Endothelial cell of umbilical vein (primary cell): ENCODE data around the gene GLI2. TPM values are rescaled to one million over a fixed set of nuclear protein-coding genes. Genes with fewer than 3 reads are reported as not detected.

Source experiments
- BruUV-seq: library from RNA; stranded (reverse); fragments of 400-500 nt; replicated peaks from 2 replicates; lab custom pipeline; 2021; lab: Mats Ljungman, UMichigan
- CTCF ChIA-PET: fragments of 300-600, 350-600 bp; sonication (Branson Sonifier 250); formaldehyde crosslinking; loops from one replicate; lab custom pipeline; 2021; ENCODE audit warnings: antibody characterized with exemption, inconsistent platforms; lab: Charles Lee
- POLR2A ChIA-PET: fragments of 300-600, 350-600 bp; sonication (Branson Sonifier 250); formaldehyde crosslinking; loops from one replicate; lab custom pipeline; 2021; ENCODE audit warnings: antibody characterized with exemption, inconsistent platforms; lab: Charles Lee
- DNase-seq: peaks from one replicate; pipeline ENCODE4 v3.0.0-alpha.2; 2011; ENCODE audit warnings: low read depth, low spot score
- FAIRE-seq: peaks from 2 replicates; lab custom pipeline; 2011; peaks lifted over from hg19 to GRCh38; lab: Jason Lieb, UNC
- H2AFZ ChIP-seq: 2 replicates; pipeline ENCODE4 v1.6.0; 2012; ENCODE audit warnings: low read depth, low read length, control low read depth, inconsistent platforms
- H3K27ac ChIP-seq: 2 replicates; pipeline ENCODE4 v1.5.1; 2011; ENCODE audit warnings: low read depth, mild to moderate bottlenecking, control low read depth, low read length, moderate library complexity; ENCODE audit not compliant: insufficient read depth
- H3K27me3 ChIP-seq, 2 experiments: 2 replicates each; pipeline versions ENCODE4 v1.6.0 to v1.6.1; 2011; ENCODE audit warnings: low read length in 2 of 2, mixed read lengths in 1 of 2; ENCODE audit not compliant: control insufficient read depth in 2 of 2, insufficient read depth in 2 of 2
- H3K36me3 ChIP-seq, 2 experiments: 2 replicates in 1 of 2; 3 replicates in 1 of 2; pipeline ENCODE4 v1.5.1; 2011; ENCODE audit warnings: low read length in 2 of 2, mild to moderate bottlenecking in 1 of 2, moderate library complexity in 1 of 2; ENCODE audit not compliant: control insufficient read depth in 2 of 2, insufficient read depth in 2 of 2; ENCODE audit errors: extremely low read depth in 1 of 2
- H3K4me1 ChIP-seq: 3 replicates; pipeline ENCODE4 v1.5.1; 2011; ENCODE audit warnings: mild to moderate bottlenecking, low read length; ENCODE audit not compliant: control insufficient read depth, insufficient read depth; ENCODE audit errors: extremely low read depth
- H3K4me2 ChIP-seq: 2 replicates; pipeline ENCODE4 v1.6.1; 2011; ENCODE audit warnings: low read length, control low read depth, mixed read lengths; ENCODE audit not compliant: insufficient read depth
- H3K4me3 ChIP-seq, 3 experiments: fragments of 200-600 bp in 1 of 3; sonication (generic), shearing (Covaris generic) in 1 of 3; replicated peaks in 1 of 3; 2 replicates each; pipeline ENCODE4 v1.5.1; 2011 to 2016; ENCODE audit warnings: control low read depth in 3 of 3, low read length in 3 of 3, mild to moderate bottlenecking in 2 of 3, inconsistent platforms in 1 of 3, low read depth in 1 of 3, moderate library complexity in 1 of 3; ENCODE audit not compliant: insufficient read depth in 1 of 3
- H3K79me2 ChIP-seq: 2 replicates; pipeline ENCODE4 v1.6.0; 2012; ENCODE audit warnings: low read length, inconsistent platforms; ENCODE audit not compliant: control insufficient read depth, insufficient read depth
- H3K9ac ChIP-seq: replicated peaks from 2 replicates; pipeline ENCODE3; 2011; ENCODE audit warnings: low read length, control low read depth; ENCODE audit not compliant: insufficient read depth; ENCODE audit errors: extremely low read depth
- H3K9me1 ChIP-seq: replicated peaks from 3 replicates; pipeline ENCODE4 v1.6.0; 2011; ENCODE audit warnings: mild to moderate bottlenecking, low read length; ENCODE audit not compliant: control insufficient read depth, insufficient read depth; ENCODE audit errors: extremely low read depth
- H3K9me3 ChIP-seq: replicated peaks from 2 replicates; pipeline ENCODE4 v1.5.1; 2012; ENCODE audit warnings: low read length, inconsistent platforms; ENCODE audit not compliant: control insufficient read depth, insufficient read depth
- H4K20me1 ChIP-seq: replicated peaks from 2 replicates; pipeline ENCODE3; 2011; ENCODE audit warnings: mild to moderate bottlenecking, low read length; ENCODE audit not compliant: control insufficient read depth, insufficient read depth; ENCODE audit errors: extremely low read depth
- EZH2 ChIP-seq: IDR thresholded peaks from 2 replicates; pipeline ENCODE4 v1.6.1; 2012; ENCODE audit warnings: borderline replicate concordance, low read depth, mild to moderate bottlenecking, moderate library complexity, low read length, inconsistent platforms; ENCODE audit not compliant: severe bottlenecking
- FOS ChIP-seq: IDR thresholded peaks from 2 replicates; pipeline ENCODE4 v1.6.1; 2011; ENCODE audit warnings: mild to moderate bottlenecking, low read length, moderate library complexity, borderline replicate concordance; ENCODE audit not compliant: insufficient read depth
- GATA2 ChIP-seq: IDR thresholded peaks from 2 replicates; pipeline ENCODE4 v1.7.0; 2011; ENCODE audit warnings: low read depth, mild to moderate bottlenecking, moderate library complexity, mixed read lengths, low read length; ENCODE audit not compliant: insufficient read length, insufficient read depth
- JUN ChIP-seq: IDR thresholded peaks from 2 replicates; pipeline ENCODE4 v1.6.1; 2011; ENCODE audit warnings: borderline replicate concordance, low read depth; ENCODE audit not compliant: insufficient read length, insufficient read depth
- MYC ChIP-seq: IDR thresholded peaks from one replicate; pipeline ENCODE4 v1.6.1; 2011; ENCODE audit warnings: mild to moderate bottlenecking, low read depth, low read length
- POLR2A ChIP-seq: IDR thresholded peaks from 2 replicates; pipeline ENCODE4 v1.6.1; 2012; ENCODE audit warnings: low read depth, mild to moderate bottlenecking, control low read depth, low read length
- POLR2AphosphoS5 ChIP-seq: IDR thresholded peaks from 2 replicates; pipeline ENCODE4 v1.6.1; 2012; ENCODE audit warnings: low read depth, mild to moderate bottlenecking, control low read depth, low read length, moderate library complexity; ENCODE audit not compliant: insufficient read depth
- dilution Hi-C: fragments of 300-500 bp; cut with MboI; formaldehyde crosslinking; loops from one replicate; pipeline ENCODE4 v1.15.0; 2019; ENCODE audit warnings: low sequenced_read_pairs; ENCODE audit not compliant: extremely low pct_ligation_motif_present
- intact Hi-C: fragments of 100-400 bp; cut with micrococcal nuclease; formaldehyde crosslinking; loops from one replicate; pipeline ENCODE4 v1.10.0; 2022
- polyA plus RNA-seq, 4 experiments: library from polyadenylated mRNA; depleted of rRNA in 3 of 4; stranded (reverse) in 3 of 4; unstranded in 1 of 4; fragments of >200 nt; gene quantifications; 2 replicates each; pipeline versions ENCODE4 v1.2.1 to v1.2.3, GENCODE V29; 2011 to 2012; ENCODE audit warnings: missing spikeins in 1 of 4
- total RNA-seq: library from RNA; stranded (reverse); gene quantifications from 2 replicates; pipeline ENCODE4 v1.2.3, GENCODE V29; 2021
- TF ChIP-seq, protein P1 (sequence below): IDR thresholded peaks from 2 replicates; pipeline ENCODE4 v1.6.1; 2011; ENCODE audit not compliant: insufficient read depth, insufficient read length
- TF ChIP-seq, protein P2 (sequence below), 2 donors: IDR thresholded peaks; 1 replicate in 1 of 2; 2 replicates in 1 of 2; pipeline ENCODE4 v1.5.1; 2011; ENCODE audit warnings: low read length in 2 of 2, mild to moderate bottlenecking in 2 of 2, moderate library complexity in 2 of 2, control low read depth in 1 of 2, inconsistent platforms in 1 of 2, low read depth in 1 of 2; ENCODE audit not compliant: insufficient read depth in 1 of 2; ENCODE audit errors: extremely low read depth in 1 of 2

The GLI2 gene
- total and polyA plus RNA-seq, 2 donors (not counting 3 experiments of a cell fraction or from before 2014, with no cell fraction given): 0.13 TPM; not detected in 1

- intact Hi-C loops: no loop called here
- no peaks in the 10 kb centered on the region for H3K79me2 ChIP-seq
Measured at GRCh38 chr2:120746144-120746543, 10.5 kb downstream of the GLI2 start.

More at GRCh38 chr2:120746144-120746543, 10.5 kb downstream of the GLI2 start:
- Histone ChIP-seq H4K20me1 (no peaks in the 10 kb centered on the region), H3K9me3 (no peaks in the 10 kb centered on the region), H3K4me2 (no peak overlapping the region), H3K36me3 (no peaks in the 10 kb centered on the region), H3K9ac (no peak overlapping the region), H3K4me3 (no peak overlapping the region), H3K9me1 (no peaks in the 10 kb centered on the region), H3K4me1 (no peaks in the 10 kb centered on the region), H2AFZ (no peak overlapping the region), H3K27me3 (peaks cover 39 to 44% of the 10 kb centered on the region in 2 experiments), H3K27ac (no peak overlapping the region)
- no peak for TF ChIP-seq MYC
- TF ChIP-seq JUN: no peak
- TF ChIP-seq POLR2AphosphoS5: no peak
- TF ChIP-seq, protein P1, sequence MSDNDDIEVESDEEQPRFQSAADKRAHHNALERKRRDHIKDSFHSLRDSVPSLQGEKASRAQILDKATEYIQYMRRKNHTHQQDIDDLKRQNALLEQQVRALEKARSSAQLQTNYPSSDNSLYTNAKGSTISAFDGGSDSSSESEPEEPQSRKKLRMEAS: no peak
- TF ChIP-seq EZH2: no peak
- TF ChIP-seq POLR2A: no peak
- no peak for TF ChIP-seq GATA2
- no peak for TF ChIP-seq FOS
- TF ChIP-seq, protein P2, sequence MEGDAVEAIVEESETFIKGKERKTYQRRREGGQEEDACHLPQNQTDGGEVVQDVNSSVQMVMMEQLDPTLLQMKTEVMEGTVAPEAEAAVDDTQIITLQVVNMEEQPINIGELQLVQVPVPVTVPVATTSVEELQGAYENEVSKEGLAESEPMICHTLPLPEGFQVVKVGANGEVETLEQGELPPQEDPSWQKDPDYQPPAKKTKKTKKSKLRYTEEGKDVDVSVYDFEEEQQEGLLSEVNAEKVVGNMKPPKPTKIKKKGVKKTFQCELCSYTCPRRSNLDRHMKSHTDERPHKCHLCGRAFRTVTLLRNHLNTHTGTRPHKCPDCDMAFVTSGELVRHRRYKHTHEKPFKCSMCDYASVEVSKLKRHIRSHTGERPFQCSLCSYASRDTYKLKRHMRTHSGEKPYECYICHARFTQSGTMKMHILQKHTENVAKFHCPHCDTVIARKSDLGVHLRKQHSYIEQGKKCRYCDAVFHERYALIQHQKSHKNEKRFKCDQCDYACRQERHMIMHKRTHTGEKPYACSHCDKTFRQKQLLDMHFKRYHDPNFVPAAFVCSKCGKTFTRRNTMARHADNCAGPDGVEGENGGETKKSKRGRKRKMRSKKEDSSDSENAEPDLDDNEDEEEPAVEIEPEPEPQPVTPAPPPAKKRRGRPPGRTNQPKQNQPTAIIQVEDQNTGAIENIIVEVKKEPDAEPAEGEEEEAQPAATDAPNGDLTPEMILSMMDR (IDR thresholded peaks at IDR 0.05; ENCODE audit: extremely low read depth in 1 of 2, insufficient read depth in 1 of 2, low read depth in 1 of 2, low read length in 2 of 2): no peak
- no peak for DNase-seq
- CTCF ChIA-PET: interaction anchor here (1.4 to 1.7 kb wide), 2 partner anchors 12 to 334 kb away, joined by 4 to 6 read pairs; no protein-coding TSS in a partner anchor
- dilution Hi-C loops: no loop called here
- POLR2A ChIA-PET: no interaction called here
- no TSS peak for BruUV-seq
- no peak for FAIRE-seq
